ENCODE data around the gene CHIC2.

GRCh38 chr4:54055494-54055893, 8.9 kb downstream of the CHIC2 start:
- TF ChIP-seq CTCF (optimal IDR thresholded peaks at IDR 0.05 in 1 of 3, IDR thresholded peaks at IDR 0.05 in 1 of 3, conservative IDR thresholded peaks at IDR 0.05 in 1 of 3; ENCODE audit: extremely low read depth in 1 of 3, insufficient read depth in 2 of 3, low read length in 3 of 3), result no peak
- TF ChIP-seq EZH2 (IDR thresholded peaks at IDR 0.05; ENCODE audit: low read length), result no peak
